Measurements from ENCODE around the gene GSC. TPM values are rescaled to one million over a fixed set of nuclear protein-coding genes. Genes with fewer than 3 reads are reported as not detected.

The GSC gene
- total and polyA plus RNA-seq, 2 donors (not counting 1 experiment from before 2014, with no cell fraction given), result not detected

- H3K36me3 ChIP-seq (replicated peaks in 1 of 2; ENCODE audit: control extremely low read depth in 1 of 2, control insufficient read depth in 1 of 2, extremely low read depth in 1 of 2, insufficient read depth in 2 of 2, low read length in 1 of 2), result no peaks in the 10 kb centered on the region
- H4K20me1 ChIP-seq (ENCODE audit: control insufficient read depth, insufficient read depth, low read length, poor library complexity, severe bottlenecking), result no peaks in the 10 kb centered on the region
- CTCF ChIA-PET, result interaction anchor here (0.5 kb wide), 1 partner anchor 25 kb away, joined by 3 read pairs; no protein-coding TSS in a partner anchor
- no CpG with 5 or more reads among the region's 11 CpGs for WGBS (ENCODE audit: insufficient coverage)
- POLR2A ChIA-PET, result no interaction called here
- H3K4me3 ChIP-seq (ENCODE audit: control extremely low read depth in 1 of 5, extremely low read depth in 1 of 5, insufficient read depth in 1 of 5, low read depth in 2 of 5, low read length in 4 of 5), result no peak overlapping the region
- H3K4me1 ChIP-seq (ENCODE audit: control insufficient read depth in 2 of 2, insufficient read depth in 2 of 2, low read length in 2 of 2), result peaks cover 3 to 7% of the 10 kb centered on the region in 2 donors
- no peak overlapping the region for H3K4me2 ChIP-seq (replicated peaks; ENCODE audit: low read depth, low read length, poor library complexity, severe bottlenecking)
- ATAC-seq (ENCODE audit: low read depth) (no peak), DNase-seq (no peak)
- intact Hi-C loops (cut with micrococcal nuclease), result no loop called here
- Mint-ChIP-seq H3K27me3 (peaks cover 69% of the 10 kb centered on the region), H3K4me1 (peaks cover 7% of the 10 kb centered on the region), H3K9me3 (ENCODE audit: insufficient read depth) (no peaks in the 10 kb centered on the region), H3K4me3 (no peak overlapping the region), H3K27ac (no peak overlapping the region)
- peaks cover 0 to 78% (median 46%) of the 10 kb centered on the region in 4 experiments for H3K27me3 ChIP-seq (replicated peaks in 1 of 4; ENCODE audit: control extremely low read depth in 1 of 4, control insufficient read depth in 3 of 4, insufficient read depth in 4 of 4, low read length in 3 of 4)
- H3K27ac ChIP-seq (ENCODE audit: low read length in 2 of 2), result no peak overlapping the region
- peaks cover 0 to 29% (median 0%) of the 10 kb centered on the region in 3 donors for H3K9me3 ChIP-seq (ENCODE audit: control extremely low read depth in 1 of 3, control insufficient read depth in 2 of 3, insufficient read depth in 1 of 3, low read length in 2 of 3)
- H3K79me2 ChIP-seq (ENCODE audit: control insufficient read depth, insufficient read depth, low read length), result no peaks in the 10 kb centered on the region
- TF ChIP-seq CTCF (IDR thresholded peaks at IDR 0.05) (no peak), EZH2 (IDR thresholded peaks at IDR 0.05; ENCODE audit: borderline replicate concordance, insufficient read depth, low read depth, low read length, poor library complexity, severe bottlenecking) (no peak)
- no peak overlapping the region for H2AFZ ChIP-seq (ENCODE audit: insufficient read depth, low read depth, low read length, poor library complexity, severe bottlenecking)
- no peak overlapping the region for H3K9ac ChIP-seq (ENCODE audit: low read length)
Measured at GRCh38 chr14:94774344-94775090, 4.6 kb upstream of the GSC start.

GRCh38 chr14:94773655-94774343 is 3.9 kb upstream of the GSC start:
- Mint-ChIP-seq H3K27me3 (peaks cover 67% of the 10 kb centered on the region), H3K27ac (no peak overlapping the region), H3K4me3 (no peak overlapping the region), H3K9me3 (ENCODE audit: insufficient read depth) (no peaks in the 10 kb centered on the region), H3K4me1 (peaks cover 11% of the 10 kb centered on the region)
- no peaks in the 10 kb centered on the region for H3K36me3 ChIP-seq (replicated peaks in 1 of 2; ENCODE audit: control extremely low read depth in 1 of 2, control insufficient read depth in 1 of 2, extremely low read depth in 1 of 2, insufficient read depth in 2 of 2, low read length in 1 of 2)
- H3K4me1 ChIP-seq (ENCODE audit: control insufficient read depth in 2 of 2, insufficient read depth in 2 of 2, low read length in 2 of 2), result peaks cover 10 to 15% of the 10 kb centered on the region in 2 donors
- intact Hi-C loops (cut with micrococcal nuclease), result no loop called here
- DNase-seq (no peak), ATAC-seq (ENCODE audit: low read depth) (no peak)
- no peaks in the 10 kb centered on the region for H4K20me1 ChIP-seq (ENCODE audit: control insufficient read depth, insufficient read depth, low read length, poor library complexity, severe bottlenecking)
- ChIA-PET POLR2A (no interaction called here), CTCF (no interaction called here)
- TF ChIP-seq CTCF (IDR thresholded peaks at IDR 0.05) (no peak), EZH2 (IDR thresholded peaks at IDR 0.05; ENCODE audit: borderline replicate concordance, insufficient read depth, low read depth, low read length, poor library complexity, severe bottlenecking) (no peak)
- H3K79me2 ChIP-seq (ENCODE audit: control insufficient read depth, insufficient read depth, low read length), result no peaks in the 10 kb centered on the region
- no peak overlapping the region for H3K9ac ChIP-seq (ENCODE audit: low read length)
- peaks cover 0 to 82% (median 49%) of the 10 kb centered on the region in 4 experiments for H3K27me3 ChIP-seq (replicated peaks in 1 of 4; ENCODE audit: control extremely low read depth in 1 of 4, control insufficient read depth in 3 of 4, insufficient read depth in 4 of 4, low read length in 3 of 4)
- no peak overlapping the region for H3K4me2 ChIP-seq (replicated peaks; ENCODE audit: low read depth, low read length, poor library complexity, severe bottlenecking)
- H3K9me3 ChIP-seq (ENCODE audit: control extremely low read depth in 1 of 3, control insufficient read depth in 2 of 3, insufficient read depth in 1 of 3, low read length in 2 of 3), result peaks cover 0 to 29% (median 0%) of the 10 kb centered on the region in 3 donors
- no peak overlapping the region for H3K4me3 ChIP-seq (ENCODE audit: control extremely low read depth in 1 of 5, extremely low read depth in 1 of 5, insufficient read depth in 1 of 5, low read depth in 2 of 5, low read length in 4 of 5)
- H3K27ac ChIP-seq (ENCODE audit: low read length in 2 of 2), result no peak overlapping the region
- 18% methylated on average over 28 of the region's 36 CpGs for WGBS (ENCODE audit: insufficient coverage)
- H2AFZ ChIP-seq (ENCODE audit: insufficient read depth, low read depth, low read length, poor library complexity, severe bottlenecking), result no peak overlapping the region

Measured in B cell (primary cell).